Left ventricle myocardium inferior (tissue), 1 donor: ENCODE results near the gene DAPK1. TPM values are rescaled to one million over a fixed set of nuclear protein-coding genes. Genes with fewer than 3 reads are reported as not detected.

Experiments used
- DNase-seq: peaks from one replicate; pipeline ENCODE4 v3.0.0-alpha.2; 2020
- H3K27ac ChIP-seq: fragments of 200-600 bp; replicated peaks from 2 replicates; pipeline ENCODE4 v1.8.0; 2021
- H3K27me3 ChIP-seq: fragments of 200-600 bp; 2 replicates; pipeline ENCODE4 v1.8.0; 2021; ENCODE audit warnings: low read depth
- H3K36me3 ChIP-seq: fragments of 200-600 bp; 2 replicates; pipeline ENCODE4 v1.8.0; 2021
- H3K4me1 ChIP-seq: fragments of 200-600 bp; 2 replicates; pipeline ENCODE4 v1.8.0; 2021
- H3K4me3 ChIP-seq: fragments of 200-600 bp; 2 replicates; pipeline ENCODE4 v1.8.0; 2021; ENCODE audit warnings: mild to moderate bottlenecking, moderate library complexity
- H3K9me3 ChIP-seq: fragments of 200-600 bp; replicated peaks from 2 replicates; pipeline ENCODE4 v1.8.0; 2021
- intact Hi-C: fragments of 100-400 bp; cut with micrococcal nuclease; formaldehyde crosslinking; loops from one replicate; pipeline ENCODE4 v1.11.0; 2022
- total RNA-seq: library from RNA; stranded (reverse); fragmentation: NEBNext Ultra II Directional; extraction: Animal tissue kit (Norgen Biotek cat#: 25700); gene quantifications from one replicate; pipeline ENCODE4 v1.2.1, GENCODE V29; 2021
- TF ChIP-seq, protein P1 (sequence below): fragments of 200-600 bp; IDR thresholded peaks from 2 replicates; pipeline ENCODE4 v1.8.0; 2021; ENCODE audit warnings: antibody characterized with exemption, mild to moderate bottlenecking, borderline replicate concordance
- donor health status: DM: no; HTN: yes; CAD: no; lungs with severe emphysema.

The DAPK1 gene
- total RNA-seq, 1 donor from 2014 or later, result 5.5 TPM

GRCh38 chr9:87612536-87612935 is 114.9 kb downstream of the DAPK1 start:
- H3K4me3 ChIP-seq, result no peak overlapping the region
- no peak for DNase-seq
- no peaks in the 10 kb centered on the region for H3K36me3 ChIP-seq
- no peak overlapping the region for H3K27ac ChIP-seq
- H3K27me3 ChIP-seq, result no peaks in the 10 kb centered on the region
- peaks cover 18% of the 10 kb centered on the region for H3K4me1 ChIP-seq
- TF ChIP-seq, protein P1, sequence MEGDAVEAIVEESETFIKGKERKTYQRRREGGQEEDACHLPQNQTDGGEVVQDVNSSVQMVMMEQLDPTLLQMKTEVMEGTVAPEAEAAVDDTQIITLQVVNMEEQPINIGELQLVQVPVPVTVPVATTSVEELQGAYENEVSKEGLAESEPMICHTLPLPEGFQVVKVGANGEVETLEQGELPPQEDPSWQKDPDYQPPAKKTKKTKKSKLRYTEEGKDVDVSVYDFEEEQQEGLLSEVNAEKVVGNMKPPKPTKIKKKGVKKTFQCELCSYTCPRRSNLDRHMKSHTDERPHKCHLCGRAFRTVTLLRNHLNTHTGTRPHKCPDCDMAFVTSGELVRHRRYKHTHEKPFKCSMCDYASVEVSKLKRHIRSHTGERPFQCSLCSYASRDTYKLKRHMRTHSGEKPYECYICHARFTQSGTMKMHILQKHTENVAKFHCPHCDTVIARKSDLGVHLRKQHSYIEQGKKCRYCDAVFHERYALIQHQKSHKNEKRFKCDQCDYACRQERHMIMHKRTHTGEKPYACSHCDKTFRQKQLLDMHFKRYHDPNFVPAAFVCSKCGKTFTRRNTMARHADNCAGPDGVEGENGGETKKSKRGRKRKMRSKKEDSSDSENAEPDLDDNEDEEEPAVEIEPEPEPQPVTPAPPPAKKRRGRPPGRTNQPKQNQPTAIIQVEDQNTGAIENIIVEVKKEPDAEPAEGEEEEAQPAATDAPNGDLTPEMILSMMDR, result no peak
- intact Hi-C loops, result no loop called here
- no peaks in the 10 kb centered on the region for H3K9me3 ChIP-seq

GRCh38 chr9:87613265-87614111 is 115.8 kb downstream of the DAPK1 start:
- Histone ChIP-seq H3K27ac (no peak overlapping the region), H3K4me3 (no peak overlapping the region), H3K36me3 (no peaks in the 10 kb centered on the region), H3K4me1 (peaks cover 18% of the 10 kb centered on the region), H3K9me3 (no peaks in the 10 kb centered on the region), H3K27me3 (no peaks in the 10 kb centered on the region)
- intact Hi-C loops, result no loop called here
- no peak for DNase-seq
- TF ChIP-seq, protein P1, result no peak

- no peaks in the 10 kb centered on the region for H3K36me3 ChIP-seq
- no peak for DNase-seq
- no peaks in the 10 kb centered on the region for H3K9me3 ChIP-seq
- intact Hi-C loops, result no loop called here
- H3K27ac ChIP-seq, result no peak overlapping the region
- TF ChIP-seq, protein P1, result no peak
- H3K4me3 ChIP-seq, result no peak overlapping the region
- peaks cover 18% of the 10 kb centered on the region for H3K4me1 ChIP-seq
- no peaks in the 10 kb centered on the region for H3K27me3 ChIP-seq
Observed at GRCh38 chr9:87614397-87614796, 116.7 kb downstream of the DAPK1 start.

- DNase-seq, result no peak
- TF ChIP-seq, protein P1, result no peak
- H3K36me3 ChIP-seq, result no peaks in the 10 kb centered on the region
- H3K4me3 ChIP-seq, result no peak overlapping the region
- no peak overlapping the region for H3K27ac ChIP-seq
- intact Hi-C loops, result no loop called here
- peaks cover 16% of the 10 kb centered on the region for H3K4me1 ChIP-seq
- H3K27me3 ChIP-seq, result no peaks in the 10 kb centered on the region
- H3K9me3 ChIP-seq, result no peaks in the 10 kb centered on the region
Observed at GRCh38 chr9:87615136-87615535, 117.5 kb downstream of the DAPK1 start.

DNA sequence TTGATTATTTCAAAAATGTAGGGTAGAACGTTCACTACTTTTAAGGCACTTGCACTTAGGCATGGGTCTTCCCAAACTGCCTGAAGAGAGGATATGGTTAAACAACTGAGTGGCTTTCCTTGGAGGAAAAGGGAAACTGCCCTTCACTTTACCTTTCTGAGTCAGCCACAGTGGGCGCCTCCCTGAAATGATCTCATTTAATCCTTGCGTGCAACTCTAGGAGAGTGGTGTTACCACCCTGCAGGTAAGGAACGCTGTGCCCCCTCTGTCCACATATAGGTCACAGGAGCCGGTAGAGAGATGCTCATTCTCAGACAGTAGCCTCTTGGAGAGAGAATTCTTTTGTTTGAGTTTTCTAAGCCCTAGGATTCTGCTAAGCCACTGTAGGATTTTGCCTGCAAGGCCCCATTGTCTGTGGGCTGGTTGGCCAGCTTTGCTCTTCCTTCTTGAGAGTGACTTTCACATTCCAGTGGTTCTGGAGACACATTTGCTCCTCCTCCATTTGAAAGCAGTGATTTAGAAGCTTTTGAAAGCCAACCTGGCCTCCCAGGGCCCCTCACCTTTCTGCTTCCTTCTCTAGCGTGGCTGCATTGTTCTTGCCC is 118.0 kb downstream of the DAPK1 start:
- Histone ChIP-seq H3K9me3 (no peaks in the 10 kb centered on the region), H3K4me1 (peaks cover 11% of the 10 kb centered on the region), H3K27me3 (no peaks in the 10 kb centered on the region), H3K4me3 (no peak overlapping the region), H3K36me3 (no peaks in the 10 kb centered on the region), H3K27ac (no peak overlapping the region)
- TF ChIP-seq, protein P1, result no peak
- no peak for DNase-seq
- intact Hi-C loops, result no loop called here
